Activated CD8-positive, alpha-beta memory T cell treated with anti-CD3 and anti-CD28 coated beads, Interleukin-2, amount 50 U/mL, for 1 hour (primary cell): ENCODE results near the gene DGKI.

Experiments used
- DNase-seq: peaks from one replicate; pipeline ENCODE4 v3.0.0-alpha.2; 2020; ENCODE audit errors: extremely low read depth

DGKI gene

DNA sequence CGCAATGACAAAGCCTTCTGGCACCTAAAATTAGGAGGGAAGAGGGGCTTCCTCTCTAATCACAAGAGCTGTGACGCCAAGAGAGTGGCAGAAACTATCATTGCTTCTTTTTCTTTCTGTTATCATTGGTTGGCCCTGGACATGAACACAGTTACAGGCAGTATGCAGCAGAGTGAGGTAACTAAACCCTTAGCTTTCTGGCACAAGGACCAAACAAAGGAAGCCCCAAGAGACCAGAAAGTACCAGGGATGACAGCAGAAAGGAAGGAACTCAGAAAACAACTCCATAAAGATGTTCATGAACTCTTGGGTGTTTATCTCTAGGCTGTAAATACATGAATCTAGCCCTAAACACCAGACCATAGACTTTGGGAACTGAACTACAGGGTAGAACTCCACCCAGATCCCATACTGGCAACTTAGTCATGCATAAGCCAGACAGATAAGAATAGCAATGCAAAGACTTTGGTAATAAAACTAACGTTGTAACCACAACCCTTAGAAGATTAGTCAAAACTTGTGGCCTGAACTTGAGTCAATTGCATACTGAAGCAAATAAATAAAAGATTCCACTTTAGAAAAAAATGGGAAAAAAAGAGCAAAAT lies 307.6 kb downstream of the DGKI start:
- DNase-seq = no peak

GRCh38 chr7:137538361-137538762 lies 308.4 kb downstream of the DGKI start:
- DNase-seq = no peak

DNA sequence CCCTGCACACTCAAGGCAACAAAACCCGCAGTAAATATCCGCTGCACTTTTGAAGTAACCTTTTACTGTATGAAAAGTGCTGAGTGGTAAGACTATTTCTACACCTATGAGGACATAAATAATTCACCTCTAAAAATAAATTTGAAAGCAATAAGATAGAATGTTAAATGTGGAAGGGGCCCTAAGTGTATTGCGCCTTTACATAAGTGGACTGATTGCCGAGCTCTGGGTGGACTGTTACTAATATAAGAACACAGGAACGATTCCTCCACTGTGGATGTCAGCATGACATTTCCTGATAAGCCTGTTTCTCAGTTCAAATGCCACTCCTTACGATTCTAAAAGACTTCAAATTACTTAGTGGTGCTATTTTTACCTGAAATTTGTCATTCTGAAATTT lies 311.2 kb downstream of the DGKI start:
- DNase-seq = no peak

DNA sequence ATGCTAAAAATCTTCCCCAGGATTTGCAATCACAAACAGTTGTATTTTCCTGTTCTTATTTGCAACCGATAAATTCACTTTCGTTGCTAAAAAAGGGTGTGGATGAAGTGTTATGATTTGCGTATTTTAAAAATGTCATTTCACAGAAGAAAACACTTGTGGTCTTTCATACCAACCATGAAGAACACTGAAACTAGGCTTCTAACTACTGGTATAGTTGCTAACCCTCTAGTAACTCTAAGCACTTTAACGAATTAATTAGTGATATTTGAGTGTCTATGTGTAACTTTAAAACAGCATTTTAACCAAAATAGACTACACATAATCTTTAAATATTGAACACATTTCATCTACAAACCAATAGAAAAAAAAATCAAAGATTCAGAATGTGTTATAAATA lies 315.1 kb downstream of the DGKI start:
- no peak for DNase-seq

- no peak for DNase-seq
Measured at GRCh38 chr7:137527634-137528033, 319.1 kb downstream of the DGKI start.

DNA sequence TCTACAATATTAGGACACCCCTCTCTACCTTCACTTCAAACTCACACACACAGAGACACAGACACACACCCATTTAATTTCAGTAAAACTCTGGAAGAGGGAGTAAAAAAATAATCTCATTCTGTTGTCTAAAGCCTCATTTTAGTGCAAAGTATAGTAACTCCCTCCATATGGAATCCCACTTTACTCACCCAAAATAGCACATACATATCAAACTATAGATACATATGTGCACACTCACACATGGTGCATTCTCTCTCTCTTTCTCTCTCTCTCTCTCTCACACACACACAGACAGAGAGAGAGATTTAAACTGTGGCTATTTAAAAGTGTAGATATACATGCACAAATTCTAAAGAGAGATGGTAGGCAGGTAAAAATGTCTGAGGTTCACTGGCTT lies 323.6 kb downstream of the DGKI start:
- DNase-seq = no peak

DNA sequence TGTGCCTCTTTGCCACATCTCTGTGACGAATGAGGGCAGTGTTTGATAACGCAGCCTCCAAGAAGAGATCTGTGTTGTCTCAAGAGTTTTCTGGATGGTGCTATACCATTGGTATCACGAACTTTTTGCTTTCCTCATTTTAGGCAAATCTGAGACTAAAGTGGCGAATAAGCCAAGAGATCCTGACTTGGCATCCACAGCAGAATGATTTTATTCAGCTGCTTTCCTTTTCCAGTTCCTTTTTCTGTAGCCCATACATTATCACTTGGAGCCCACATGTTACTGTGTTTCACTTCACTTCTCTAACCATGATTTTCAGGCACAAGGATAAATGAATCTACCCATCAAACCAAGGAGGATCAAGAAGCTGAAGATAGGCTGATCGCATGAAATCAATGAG lies 325.3 kb downstream of the DGKI start:
- DNase-seq = no peak

- no peak for DNase-seq
Measured at GRCh38 chr7:137519947-137520346, 326.8 kb downstream of the DGKI start.

DNA sequence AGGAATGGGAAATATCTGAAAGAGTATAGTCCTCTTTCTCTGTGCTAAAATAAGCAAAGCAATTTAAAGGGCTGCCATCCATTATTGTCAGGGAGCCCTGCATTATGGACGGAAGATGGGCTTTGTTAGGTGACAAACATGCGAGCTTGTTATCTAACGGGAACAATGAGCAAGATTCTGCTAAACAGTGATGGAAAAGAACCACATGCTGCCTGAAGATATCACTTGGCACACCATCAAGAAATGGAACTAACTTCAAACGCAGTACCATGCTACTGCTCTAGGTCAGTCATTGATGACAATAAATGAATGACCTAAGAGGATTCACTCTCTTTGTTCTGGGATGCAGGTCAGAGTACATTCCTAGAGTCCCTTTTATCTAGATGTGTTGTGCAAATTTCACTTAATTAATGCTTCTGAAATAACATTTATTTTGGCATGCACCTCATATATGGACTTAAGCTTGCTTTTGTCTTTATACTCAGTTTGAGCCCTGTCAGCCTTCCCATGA lies 327.5 kb downstream of the DGKI start:
- no peak for DNase-seq

- no peak for DNase-seq
Measured at GRCh38 chr7:137513091-137513490, 333.7 kb downstream of the DGKI start.

GRCh38 chr7:137507096-137507495 lies 339.7 kb downstream of the DGKI start:
- no peak for DNase-seq

DNA sequence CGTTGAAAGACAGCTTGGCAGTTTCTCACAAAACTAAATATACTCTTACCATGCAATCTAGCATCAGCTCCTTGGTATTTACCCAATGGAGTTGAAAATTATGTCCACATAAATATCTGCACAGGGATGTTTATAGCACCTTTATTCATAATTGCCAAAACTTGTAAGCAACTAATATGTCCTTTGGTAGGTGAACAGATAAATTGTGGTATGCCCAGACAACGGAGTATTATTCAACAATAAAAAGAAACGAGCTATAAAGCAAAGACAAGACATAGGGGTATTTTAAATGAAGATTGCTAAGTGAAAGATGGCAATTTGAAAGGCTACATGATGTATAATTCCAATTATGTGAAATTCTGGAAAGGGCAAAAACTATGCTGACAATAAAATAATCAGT lies 340.7 kb downstream of the DGKI start:
- DNase-seq = no peak

DNA sequence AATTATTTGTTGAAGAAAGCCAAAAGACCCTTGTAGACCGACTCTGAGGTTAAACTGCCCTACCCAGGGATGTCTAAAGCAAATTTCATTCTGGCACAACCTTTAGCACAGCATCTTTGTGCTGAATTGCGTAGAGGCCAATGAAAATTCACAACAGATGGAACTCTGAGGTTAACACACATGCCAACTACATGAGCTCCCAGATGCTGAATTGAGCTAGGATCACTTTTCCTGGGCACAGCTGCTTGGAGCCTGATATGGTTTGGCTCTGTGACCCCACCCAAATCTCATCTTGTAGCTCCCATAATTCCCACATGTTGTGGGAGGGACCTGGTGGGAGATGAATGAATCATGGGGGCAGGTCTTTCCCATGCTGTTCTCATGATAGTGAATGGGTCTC lies 345.2 kb downstream of the DGKI start:
- no peak for DNase-seq

DNA sequence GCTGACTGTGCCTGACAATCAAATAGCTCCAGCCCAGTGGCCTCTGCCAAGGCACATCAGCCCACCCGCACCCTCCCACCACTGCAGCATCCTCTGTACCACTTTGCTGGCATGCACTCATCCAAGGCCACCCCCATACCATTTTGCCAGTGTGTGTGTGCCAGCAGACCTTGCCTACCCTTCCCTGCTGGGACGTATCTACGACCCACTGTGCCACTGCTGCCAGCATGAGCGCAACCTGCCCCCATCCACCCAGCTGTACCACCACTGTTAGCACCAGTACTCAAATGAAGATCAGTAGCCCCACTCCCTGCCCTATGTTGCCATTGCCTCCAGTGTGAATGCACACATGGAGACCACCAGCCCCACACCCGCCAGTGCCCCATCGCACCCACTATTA lies 353.9 kb downstream of the DGKI start:
- no peak for DNase-seq

GRCh38 chr7:137489880-137490279 lies 356.9 kb downstream of the DGKI start:
- no peak for DNase-seq

DNA sequence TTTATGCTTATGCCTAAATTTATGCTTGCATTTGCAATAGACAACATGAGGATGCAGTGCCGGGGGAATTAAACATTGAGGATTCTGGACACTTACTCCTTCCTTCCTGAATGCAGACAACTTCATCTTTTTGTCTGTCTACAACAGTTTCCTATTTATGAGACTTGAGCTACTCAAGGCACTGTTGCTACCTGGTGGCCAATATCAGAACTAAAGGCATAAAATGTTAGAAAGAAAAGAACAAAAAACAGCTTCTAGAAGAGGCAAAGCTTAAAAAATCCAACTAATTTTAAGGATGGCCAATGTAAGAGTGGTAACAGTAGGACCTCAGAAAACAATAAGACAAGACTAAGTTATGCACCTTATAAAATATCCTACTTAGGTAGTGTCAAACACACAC lies 358.7 kb downstream of the DGKI start:
- DNase-seq = no peak

DNA sequence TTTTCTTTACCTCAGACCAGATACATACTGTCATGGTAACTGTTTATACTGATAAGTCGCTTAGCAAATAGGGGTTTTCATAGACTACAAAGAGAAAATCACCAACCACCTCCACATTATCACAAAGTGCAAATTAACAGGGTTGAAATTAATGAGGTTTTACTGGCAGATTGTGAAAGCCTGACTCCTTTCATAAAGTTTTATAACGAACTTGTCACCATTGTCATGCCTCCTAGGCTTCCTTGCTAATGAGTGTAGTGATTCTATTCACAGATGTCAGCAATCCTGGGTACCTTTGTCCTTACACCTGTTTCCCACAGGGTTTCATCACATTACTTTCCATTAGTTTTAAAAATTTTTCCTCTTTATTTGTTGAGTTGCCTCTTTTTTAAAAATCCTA lies 361.0 kb downstream of the DGKI start:
- DNase-seq = no peak

DNA sequence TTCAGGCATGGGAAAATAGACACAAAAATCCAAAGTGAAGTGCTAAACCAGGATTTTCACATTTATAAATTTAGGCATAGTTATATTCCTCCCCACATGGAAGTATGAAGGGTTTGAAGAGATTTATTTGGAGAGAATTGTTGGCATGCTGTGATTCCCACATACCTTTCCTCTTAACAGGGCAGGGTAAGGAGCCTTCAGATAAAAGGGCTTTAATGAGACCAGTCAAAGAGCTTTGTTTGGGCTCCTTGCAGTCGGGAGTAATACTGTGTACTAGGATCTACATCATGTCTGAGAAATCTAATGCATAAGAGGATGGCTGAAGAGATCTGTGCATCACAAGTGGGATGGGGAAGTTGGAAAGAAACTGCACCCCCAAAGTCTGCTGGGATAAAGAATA lies 362.4 kb downstream of the DGKI start:
- DNase-seq = no peak

- DNase-seq = no peak
Measured at GRCh38 chr7:137482466-137482865, 364.3 kb downstream of the DGKI start.

DNA sequence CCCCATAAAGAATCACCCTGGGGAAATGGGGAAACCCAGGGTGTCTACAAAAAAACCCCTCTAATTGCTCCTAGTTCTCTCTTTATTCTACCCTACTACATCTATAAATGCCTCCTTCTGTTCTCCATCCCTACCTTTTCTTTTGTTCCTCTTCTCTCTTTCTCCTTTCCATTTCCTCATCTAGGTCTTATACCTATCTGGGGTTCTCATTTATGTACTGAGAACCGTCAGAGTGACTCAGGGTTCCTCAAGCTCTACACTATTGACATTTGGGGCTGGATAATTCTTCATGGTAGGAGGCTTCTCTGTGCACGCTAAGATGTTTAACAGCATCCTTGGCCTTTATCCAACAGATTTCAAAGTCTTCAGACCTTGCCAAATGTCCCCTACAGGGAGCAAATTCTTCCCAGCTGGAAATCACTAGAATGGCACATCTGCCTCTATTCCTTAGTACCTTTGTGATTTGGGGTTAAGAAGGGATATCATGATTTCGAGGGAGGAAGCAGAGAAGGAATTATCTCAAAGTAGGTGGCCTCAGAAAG lies 365.9 kb downstream of the DGKI start:
- no peak for DNase-seq

GRCh38 chr7:137480401-137480800 lies 366.4 kb downstream of the DGKI start:
- DNase-seq = no peak

GRCh38 chr7:137476937-137477336 lies 369.8 kb downstream of the DGKI start:
- no peak for DNase-seq

- no peak for DNase-seq
Measured at GRCh38 chr7:137475966-137476365, 370.8 kb downstream of the DGKI start.

GRCh38 chr7:137474540-137475026 lies 372.2 kb downstream of the DGKI start:
- DNase-seq = no peak
